ENCODE data around the gene COX8A.

Gene COX8A

DNA sequence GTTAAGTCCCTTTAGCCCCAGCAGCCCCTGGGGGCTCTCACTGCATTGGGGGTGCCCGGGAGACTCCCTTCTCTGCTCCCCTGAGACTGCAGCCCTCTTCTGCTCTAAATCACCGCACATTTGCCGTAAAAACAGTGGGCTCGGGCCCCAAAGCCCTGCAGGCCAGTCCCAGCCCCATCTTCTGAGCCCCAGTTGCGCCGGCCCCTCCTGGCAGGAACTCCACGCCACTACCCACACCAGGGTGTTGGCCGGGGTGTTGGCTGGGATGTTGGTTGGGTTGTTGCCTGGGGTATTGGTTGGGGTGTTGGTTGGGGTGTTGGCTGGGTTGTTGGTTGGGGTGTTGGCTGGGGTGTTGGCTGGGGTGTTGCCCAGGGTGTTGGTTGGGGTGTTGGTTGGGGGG is 35.3 kb downstream of the COX8A start:
- Histone ChIP-seq H3K4me3 (no peak overlapping the region), H3K9me3 (no peaks in the 10 kb centered on the region), H3K27ac (no peak overlapping the region), H3K27me3 (no peaks in the 10 kb centered on the region), H3K4me1 (peaks cover 0 to 19% (median 11%) of the 10 kb centered on the region in 4 donors), H3K36me3 (no peaks in the 10 kb centered on the region)
- DNase-seq = no peak
- TF ChIP-seq CTCF (IDR thresholded peaks at IDR 0.05) = no peak
- intact Hi-C loops (cut with DNase I; ENCODE audit: low total_unique reads) = no loop called here

- Histone ChIP-seq H3K27ac (no peak overlapping the region), H3K27me3 (no peaks in the 10 kb centered on the region), H3K36me3 (no peaks in the 10 kb centered on the region), H3K4me1 (peaks cover 0 to 19% (median 11%) of the 10 kb centered on the region in 4 donors), H3K4me3 (no peak overlapping the region), H3K9me3 (no peaks in the 10 kb centered on the region)
- intact Hi-C loops (cut with DNase I; ENCODE audit: low total_unique reads) = no loop called here
- no peak for TF ChIP-seq CTCF (IDR thresholded peaks at IDR 0.05)
- DNase-seq = no peak
These were observed 36.4 kb downstream of the COX8A start for GRCh38 chr11:64010783-64011182.

GRCh38 chr11:64011371-64011770 is 37.0 kb downstream of the COX8A start:
- no peaks in the 10 kb centered on the region for H3K9me3 ChIP-seq
- TF ChIP-seq CTCF (IDR thresholded peaks at IDR 0.05) = no peak
- DNase-seq = no peak
- intact Hi-C loops (cut with DNase I; ENCODE audit: low total_unique reads) = no loop called here
- H3K36me3 ChIP-seq = no peaks in the 10 kb centered on the region
- no peak overlapping the region for H3K27ac ChIP-seq
- no peaks in the 10 kb centered on the region for H3K27me3 ChIP-seq
- no peak overlapping the region for H3K4me3 ChIP-seq
- peaks cover 0 to 19% (median 11%) of the 10 kb centered on the region in 4 donors for H3K4me1 ChIP-seq

DNA sequence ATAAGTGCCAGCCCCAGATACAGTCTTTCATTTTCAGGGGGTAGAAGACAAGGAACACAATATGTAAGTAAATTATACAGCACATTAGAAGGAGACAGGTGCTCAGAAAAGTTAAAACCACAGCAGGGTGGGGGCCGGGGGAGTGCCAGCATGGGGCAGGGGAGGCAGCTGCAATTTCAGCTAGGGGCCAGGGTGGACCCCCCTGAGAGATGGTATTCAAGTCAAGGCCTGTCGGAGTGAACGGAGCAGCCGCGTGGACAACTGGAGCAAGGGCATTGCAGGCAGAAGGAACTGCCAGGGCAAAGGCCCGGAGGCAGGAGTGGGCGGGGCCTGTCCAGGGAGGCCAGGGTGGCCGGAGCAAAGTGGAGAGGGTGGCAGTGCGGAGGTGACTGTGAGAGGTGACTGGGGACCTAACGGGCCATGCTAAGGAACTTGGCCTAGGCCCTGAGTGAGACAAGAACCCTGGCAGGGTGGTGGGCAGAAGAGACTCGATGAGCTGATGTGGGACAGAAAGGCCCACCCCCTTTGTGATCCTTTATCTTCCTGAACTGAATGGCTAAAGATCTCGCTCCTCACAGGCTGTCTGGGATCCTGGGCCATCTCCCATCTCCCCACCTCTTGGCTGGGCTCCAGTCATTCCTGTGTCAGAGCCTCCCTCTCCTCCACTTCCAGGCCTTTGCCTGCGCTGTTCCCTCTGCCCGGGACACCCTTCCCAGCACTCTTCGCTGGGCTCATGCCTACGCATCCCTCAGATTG is 38.9 kb downstream of the COX8A start:
- DNase-seq = no peak
- Histone ChIP-seq H3K27ac (no peak overlapping the region), H3K36me3 (no peaks in the 10 kb centered on the region), H3K9me3 (no peaks in the 10 kb centered on the region), H3K4me3 (no peak overlapping the region), H3K4me1 (peaks cover 0 to 8% (median under 1%) of the 10 kb centered on the region in 4 donors), H3K27me3 (no peaks in the 10 kb centered on the region)
- no peak for TF ChIP-seq CTCF (IDR thresholded peaks at IDR 0.05)
- intact Hi-C loops (cut with DNase I; ENCODE audit: low total_unique reads) = no loop called here

GRCh38 chr11:64014356-64014755 is 39.9 kb downstream of the COX8A start:
- Histone ChIP-seq H3K27ac (no peak overlapping the region), H3K27me3 (peaks cover 0 to 5% of the 10 kb centered on the region in 2 donors), H3K36me3 (no peaks in the 10 kb centered on the region), H3K4me1 (peaks cover 0 to 14% (median 0%) of the 10 kb centered on the region in 4 donors), H3K4me3 (no peak overlapping the region), H3K9me3 (no peaks in the 10 kb centered on the region)
- no peak for TF ChIP-seq CTCF (IDR thresholded peaks at IDR 0.05)
- intact Hi-C loops (cut with DNase I; ENCODE audit: low total_unique reads) = no loop called here
- no peak for DNase-seq

Measured in tibial artery (tissue), 4 donors.